ENCODE data around the gene KLF11.

The KLF11 gene

GRCh38 chr2:10045561-10046355 lies 2.4 kb downstream of the KLF11 start:
- TF ChIP-seq RAD21 (IDR thresholded peaks at IDR 0.05; ENCODE audit: low read depth) (no peak), REST (IDR thresholded peaks at IDR 0.05; ENCODE audit: low read depth) (no peak), FOXM1 (IDR thresholded peaks at IDR 0.05; ENCODE audit: borderline replicate concordance, low read depth) (no peak), ZBTB7A (IDR thresholded peaks at IDR 0.05; ENCODE audit: low read depth) (no peak), EP300 (IDR thresholded peaks at IDR 0.05; ENCODE audit: borderline replicate concordance) (no peak), MAX (IDR thresholded peaks at IDR 0.05) (no peak), CREB1 (IDR thresholded peaks at IDR 0.05; ENCODE audit: low read depth) (no peak), TCF12 (IDR thresholded peaks at IDR 0.05; ENCODE audit: low read depth) (no peak), TAF1 (IDR thresholded peaks at IDR 0.05; ENCODE audit: low read depth) (no peak), EGR1 (IDR thresholded peaks at IDR 0.05) (no peak), CEBPB (IDR thresholded peaks at IDR 0.05) (no peak), NFIC (IDR thresholded peaks at IDR 0.05) (no peak), TEAD4 (IDR thresholded peaks at IDR 0.05) (no peak), YY1 (IDR thresholded peaks at IDR 0.05; ENCODE audit: low read depth) (no peak), USF1 (IDR thresholded peaks at IDR 0.05) (no peak)

GRCh38 chr2:10046931-10047330 lies 3.6 kb downstream of the KLF11 start:
- TF ChIP-seq NFIC (IDR thresholded peaks at IDR 0.05) (no peak), CREB1 (IDR thresholded peaks at IDR 0.05; ENCODE audit: low read depth) (no peak), TAF1 (IDR thresholded peaks at IDR 0.05; ENCODE audit: low read depth) (no peak), RAD21 (IDR thresholded peaks at IDR 0.05; ENCODE audit: low read depth) (no peak), TEAD4 (IDR thresholded peaks at IDR 0.05) (no peak), FOXM1 (IDR thresholded peaks at IDR 0.05; ENCODE audit: borderline replicate concordance, low read depth) (no peak), EP300 (IDR thresholded peaks at IDR 0.05; ENCODE audit: borderline replicate concordance) (no peak), REST (IDR thresholded peaks at IDR 0.05; ENCODE audit: low read depth) (no peak), USF1 (IDR thresholded peaks at IDR 0.05) (no peak), YY1 (IDR thresholded peaks at IDR 0.05; ENCODE audit: low read depth) (no peak), CEBPB (IDR thresholded peaks at IDR 0.05) (no peak), EGR1 (IDR thresholded peaks at IDR 0.05) (no peak), ZBTB7A (IDR thresholded peaks at IDR 0.05; ENCODE audit: low read depth) (no peak), MAX (IDR thresholded peaks at IDR 0.05) (no peak), TCF12 (IDR thresholded peaks at IDR 0.05; ENCODE audit: low read depth) (no peak)

- TF ChIP-seq MAX (IDR thresholded peaks at IDR 0.05) (no peak), USF1 (IDR thresholded peaks at IDR 0.05) (no peak), ZBTB7A (IDR thresholded peaks at IDR 0.05; ENCODE audit: low read depth) (no peak), CEBPB (IDR thresholded peaks at IDR 0.05) (no peak), TAF1 (IDR thresholded peaks at IDR 0.05; ENCODE audit: low read depth) (no peak), EGR1 (IDR thresholded peaks at IDR 0.05) (no peak), REST (IDR thresholded peaks at IDR 0.05; ENCODE audit: low read depth) (no peak), CREB1 (IDR thresholded peaks at IDR 0.05; ENCODE audit: low read depth) (no peak)
Observed at GRCh38 chr2:10047616-10048500, 4.5 kb downstream of the KLF11 start.
